ENCODE data around the gene FAM186B.
A peak's percentile ranks its signal among the peaks of the same experiment; 100 is the strongest.

Gene FAM186B

GRCh38 chr12:49577589-49578315, 27.7 kb downstream of the FAM186B start:
- DNase-seq (ENCODE audit: extremely low read depth in 1 of 2, low read depth in 1 of 2), result no peak

DNA sequence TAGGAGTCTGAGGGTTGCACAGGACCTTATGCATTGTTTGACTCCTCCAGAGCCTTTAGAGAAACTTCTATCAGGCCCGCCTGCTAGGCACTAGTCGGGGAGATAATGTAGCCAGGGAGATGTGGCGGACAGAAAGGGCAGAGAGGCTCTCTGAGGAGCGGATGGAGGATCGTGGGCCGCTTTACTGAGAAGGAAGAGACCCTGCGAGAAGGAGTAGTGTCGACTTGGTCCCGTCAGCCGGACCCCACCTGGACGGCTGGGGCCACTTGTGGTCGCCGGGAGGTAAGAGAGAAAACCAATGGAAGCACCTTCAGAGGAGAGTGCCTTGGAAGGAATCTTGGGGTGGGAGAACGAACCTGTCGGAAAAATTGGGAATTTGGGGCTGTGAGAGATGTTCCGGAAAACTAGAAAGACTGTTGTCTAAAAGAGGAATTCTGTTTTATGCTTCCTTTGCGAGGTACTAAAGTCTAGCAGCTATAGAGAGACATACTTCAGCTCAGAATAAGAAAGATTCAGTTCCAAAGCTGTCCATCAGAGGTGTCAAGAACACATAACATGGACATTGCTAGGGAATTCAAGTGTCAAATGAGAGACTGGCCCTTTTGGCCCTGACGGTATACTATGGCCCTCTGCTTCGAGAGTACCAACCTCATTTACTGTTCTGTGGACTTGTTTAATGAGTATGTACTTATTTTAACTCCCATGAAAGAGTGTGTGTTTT, 36.8 kb downstream of the FAM186B start:
- no peak for DNase-seq (ENCODE audit: extremely low read depth in 1 of 2, low read depth in 1 of 2)

DNA sequence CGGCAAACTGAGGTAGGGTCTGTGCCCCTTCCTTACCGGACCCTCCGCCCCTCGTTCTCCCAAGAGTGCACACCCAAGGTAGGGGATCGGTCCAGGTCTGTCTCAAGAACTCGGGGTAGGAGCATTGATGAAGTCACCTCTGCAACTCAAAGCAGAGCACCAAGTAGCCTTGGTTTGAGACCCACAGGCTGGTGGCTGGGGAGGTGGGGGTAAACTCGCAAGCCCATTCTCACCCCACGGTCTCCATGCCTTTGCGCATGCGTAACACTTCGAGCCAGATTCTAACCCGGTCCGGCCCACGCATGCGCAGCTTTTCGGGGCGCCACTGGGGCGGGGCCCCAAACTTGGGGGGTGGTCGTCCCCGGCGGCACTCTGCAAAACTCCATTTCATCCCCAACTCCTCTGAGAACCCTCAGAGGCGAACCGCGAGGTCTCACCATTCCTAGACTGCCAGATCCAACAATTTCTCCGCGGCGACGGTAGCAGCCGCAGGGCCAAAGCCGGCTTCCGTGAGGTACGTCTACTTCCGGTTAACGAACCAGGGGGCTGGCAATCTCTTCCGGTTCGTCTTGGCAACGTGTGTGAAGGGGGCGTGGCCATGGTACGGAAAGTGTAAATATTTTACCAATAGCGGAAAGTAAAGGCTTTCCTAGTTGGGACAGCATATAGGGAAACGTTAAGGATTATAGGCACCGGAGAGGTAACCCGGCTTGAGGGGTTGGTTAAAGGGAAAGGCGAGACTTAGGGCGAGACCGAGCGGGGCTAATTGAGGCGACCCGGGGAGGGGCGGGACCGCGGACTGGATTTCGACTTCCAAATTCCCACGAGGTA, 37.6 kb downstream of the FAM186B start, which contains the start of gene MCRS1:
Gene MCRS1, minus strand, starts transcription at position 532 of the 831 bp plus-strand sequence. CDS start 1,411 bp downstream, outside the sequence.
- peak; percentile 75 to 82 for DNase-seq (ENCODE audit: extremely low read depth in 1 of 2, low read depth in 1 of 2)

GRCh38 chr12:49567302-49567610, 38.2 kb downstream of the FAM186B start:
- DNase-seq (ENCODE audit: extremely low read depth in 1 of 2, low read depth in 1 of 2), result no peak

- DNase-seq (ENCODE audit: extremely low read depth in 1 of 2, low read depth in 1 of 2), result no peak
These were observed 39.1 kb downstream of the FAM186B start for GRCh38 chr12:49566361-49566760.

DNA sequence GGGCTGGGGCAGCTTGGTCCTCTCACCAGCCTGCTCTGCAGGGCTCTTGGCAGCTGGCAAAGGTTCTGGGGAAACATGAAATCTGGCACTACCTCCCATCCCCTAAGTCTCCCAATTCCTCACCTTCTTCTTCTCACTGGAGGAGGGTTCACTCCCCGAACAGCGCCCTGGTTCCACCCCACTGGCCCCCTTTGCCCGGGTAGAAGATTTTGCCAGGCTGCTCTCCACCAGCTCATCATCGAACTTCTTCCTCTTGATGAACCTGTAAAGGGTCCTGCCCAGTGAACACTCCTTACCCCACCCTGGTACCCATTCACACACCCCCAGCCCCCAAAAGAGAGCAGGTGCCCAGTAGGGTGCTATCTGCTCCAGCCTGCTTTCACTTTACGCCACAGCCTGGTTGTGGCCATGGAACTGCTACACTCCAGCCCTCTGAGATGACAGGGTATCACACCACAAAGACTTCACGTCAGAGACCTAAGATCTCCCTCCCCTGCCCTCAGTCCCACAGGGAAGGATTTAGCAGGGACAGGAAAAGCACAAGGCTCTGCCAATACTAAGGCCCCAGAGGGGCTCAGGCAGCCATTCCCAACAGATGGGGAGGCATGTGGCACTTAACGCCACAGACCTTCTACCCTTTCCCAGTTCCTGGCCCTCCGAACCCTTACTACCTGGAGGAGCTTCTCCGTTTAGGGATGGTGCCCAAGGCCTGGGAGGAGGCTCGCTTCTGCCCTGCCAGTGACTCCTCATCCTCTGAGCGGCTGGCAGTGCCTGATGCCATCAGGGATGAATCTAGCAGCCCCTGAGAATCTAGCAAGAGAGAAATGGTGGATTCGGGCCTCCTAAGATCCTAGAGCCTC, 39.8 kb downstream of the FAM186B start:
- DNase-seq (ENCODE audit: extremely low read depth in 1 of 2, low read depth in 1 of 2), result no peak

GRCh38 chr12:49564686-49565405, 40.6 kb downstream of the FAM186B start:
- no peak for DNase-seq (ENCODE audit: extremely low read depth in 1 of 2, low read depth in 1 of 2)

GRCh38 chr12:49563951-49564685, 41.3 kb downstream of the FAM186B start:
- DNase-seq (ENCODE audit: extremely low read depth in 1 of 2, low read depth in 1 of 2), result no peak

- DNase-seq (ENCODE audit: extremely low read depth in 1 of 2, low read depth in 1 of 2), result no peak
These were observed 42.6 kb downstream of the FAM186B start for GRCh38 chr12:49562831-49563230.

- no peak for DNase-seq (ENCODE audit: extremely low read depth in 1 of 2, low read depth in 1 of 2)
These were observed 43.2 kb downstream of the FAM186B start for GRCh38 chr12:49562233-49562632.

GRCh38 chr12:49560695-49561094, 44.7 kb downstream of the FAM186B start:
- no peak for DNase-seq (ENCODE audit: extremely low read depth in 1 of 2, low read depth in 1 of 2)

DNA sequence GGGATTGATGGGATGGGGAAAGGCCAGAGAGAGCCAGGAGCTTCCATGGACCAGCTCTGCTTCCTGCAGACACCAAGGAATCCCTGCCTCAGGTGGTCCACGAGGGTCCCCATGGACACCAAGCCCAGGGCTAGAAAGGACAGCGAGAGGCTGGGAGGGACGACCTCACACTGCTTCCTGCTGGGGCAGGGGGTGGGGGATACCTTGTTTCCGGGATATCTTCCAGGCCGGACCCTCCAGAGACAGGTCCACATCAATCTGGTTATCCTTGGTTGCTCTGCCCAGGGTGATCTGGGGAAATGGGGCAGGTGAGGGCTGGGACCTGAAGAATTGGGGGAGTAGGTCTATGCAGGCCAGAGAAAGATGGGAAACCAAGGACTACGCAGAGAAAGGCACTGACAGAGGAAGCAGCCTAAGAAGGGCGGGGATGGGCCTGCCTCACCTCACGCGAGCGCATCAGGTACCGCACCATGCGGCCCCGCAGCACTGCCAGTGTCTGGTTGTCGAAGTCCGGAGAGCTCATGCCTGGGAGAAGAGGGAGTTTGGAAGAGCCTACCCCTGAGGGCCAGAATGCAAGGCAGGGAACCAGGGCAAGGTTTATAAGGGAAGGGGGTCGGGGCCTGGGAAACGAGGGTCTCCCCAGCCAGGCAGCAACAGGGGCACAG, 46.3 kb downstream of the FAM186B start:
- no peak for DNase-seq (ENCODE audit: extremely low read depth in 1 of 2, low read depth in 1 of 2)

GRCh38 chr12:49558526-49558925, 46.9 kb downstream of the FAM186B start:
- no peak for DNase-seq (ENCODE audit: extremely low read depth in 1 of 2, low read depth in 1 of 2)

DNA sequence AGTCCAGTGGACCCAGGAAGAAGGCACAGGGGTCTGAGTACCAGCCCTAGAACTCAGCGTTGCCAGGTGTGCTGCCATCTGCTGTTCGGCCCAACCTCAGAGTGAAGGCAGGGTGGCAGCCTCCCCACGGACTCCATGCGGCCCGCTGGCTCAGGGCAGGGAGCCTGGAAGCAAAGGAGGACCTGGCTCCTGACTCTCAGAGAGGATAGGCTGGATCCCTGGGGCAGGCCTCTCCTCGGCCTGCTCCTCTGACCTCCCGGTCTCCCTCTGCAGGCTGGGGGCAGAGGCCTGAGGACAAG, 47.6 kb downstream of the FAM186B start:
- DNase-seq (ENCODE audit: extremely low read depth in 1 of 2, low read depth in 1 of 2), result no peak

GRCh38 chr12:49557187-49557916, 48.1 kb downstream of the FAM186B start:
- DNase-seq (ENCODE audit: extremely low read depth in 1 of 2, low read depth in 1 of 2), result no peak

GRCh38 chr12:49556391-49557186, 48.9 kb downstream of the FAM186B start:
- DNase-seq (ENCODE audit: extremely low read depth in 1 of 2, low read depth in 1 of 2), result no peak

GRCh38 chr12:49555631-49556390, 49.6 kb downstream of the FAM186B start:
- DNase-seq (ENCODE audit: extremely low read depth in 1 of 2, low read depth in 1 of 2), result no peak
